GM23338 (cell line): Measurements from ENCODE around the gene EIF3A. TPM values are rescaled to one million over a fixed set of nuclear protein-coding genes. Genes with fewer than 3 reads are reported as not detected.

ENCODE experiments used
- ATAC-seq: fragments of 200-7000 bp; cut with Tn5 transposase; 3 replicates; pipeline ENCODE4 v1.9.1; 2020
- DNase-seq: peaks from one replicate; pipeline ENCODE4 v3.0.0-alpha.2; 2015; ENCODE audit warnings: low spot score
- H2AFZ ChIP-seq: fragments of 200-600 bp; sonication (generic); 2 replicates; pipeline ENCODE4 v1.8.0; 2016; ENCODE audit warnings: antibody characterized with exemption, mild to moderate bottlenecking, moderate library complexity
- H3F3A ChIP-seq: fragments of 200-600 bp; sonication (generic); replicated peaks from 2 replicates; pipeline ENCODE4 v1.8.0; 2017; ENCODE audit warnings: antibody characterized with exemption, mixed run types, low read depth
- H3K27ac ChIP-seq: fragments of 200-600 bp; sonication (generic); 2 replicates; pipeline ENCODE4 v1.6.1; 2016; ENCODE audit warnings: low read depth
- H3K27me3 ChIP-seq: fragments of 200-600 bp; sonication (generic); 2 replicates; pipeline ENCODE4 v1.8.0; 2016; ENCODE audit warnings: mild to moderate bottlenecking, mixed run types, moderate library complexity; ENCODE audit not compliant: insufficient read depth
- H3K36me3 ChIP-seq: fragments of 200-600 bp; sonication (generic); 2 replicates; pipeline ENCODE4 v1.8.0; 2016; ENCODE audit warnings: mild to moderate bottlenecking; ENCODE audit not compliant: insufficient read depth
- H3K4me1 ChIP-seq: fragments of 200-600 bp; sonication (generic); 2 replicates; pipeline ENCODE4 v1.8.0; 2016; ENCODE audit warnings: mild to moderate bottlenecking, moderate library complexity; ENCODE audit not compliant: insufficient read depth
- H3K4me2 ChIP-seq: fragments of 200-600 bp; sonication (generic); 2 replicates; pipeline ENCODE4 v1.7.1; 2017; ENCODE audit warnings: mixed run types
- H3K4me3 ChIP-seq: fragments of 200-600 bp; sonication (generic); 2 replicates; pipeline ENCODE4 v1.6.1; 2016; ENCODE audit warnings: mixed run types
- H3K79me2 ChIP-seq: fragments of 200-600 bp; sonication (generic); replicated peaks from 2 replicates; pipeline ENCODE4 v1.8.0; 2017; ENCODE audit warnings: mild to moderate bottlenecking; ENCODE audit not compliant: insufficient read depth
- H3K9me2 ChIP-seq: fragments of 200-600 bp; sonication (generic); 2 replicates; pipeline ENCODE4 v1.8.0; 2017; ENCODE audit not compliant: insufficient read depth
- H4K20me1 ChIP-seq: fragments of 200-600 bp; sonication (generic); replicated peaks from 2 replicates; pipeline ENCODE4 v1.8.0; 2017; ENCODE audit warnings: mild to moderate bottlenecking; ENCODE audit not compliant: insufficient read depth
- H3K27ac Mint-ChIP-seq: 2 replicates; pipeline ENCODE4 v1.8.0; 2020; ENCODE audit warnings: inconsistent platforms, mild to moderate bottlenecking, moderate library complexity, mixed read lengths
- H3K27me3 Mint-ChIP-seq: 3 replicates; pipeline ENCODE4 v1.8.0; 2022; ENCODE audit warnings: low read depth, mild to moderate bottlenecking, moderate library complexity, mixed read lengths, inconsistent platforms; ENCODE audit not compliant: insufficient read depth, poor library complexity
- H3K36me3 Mint-ChIP-seq: 3 replicates; pipeline ENCODE4 v1.8.0; 2021; ENCODE audit warnings: low read depth, mild to moderate bottlenecking, inconsistent platforms, moderate library complexity, mixed read lengths
- H3K4me1 Mint-ChIP-seq: 3 replicates; pipeline ENCODE4 v1.8.0; 2020; ENCODE audit warnings: mild to moderate bottlenecking, inconsistent platforms, mixed read lengths
- H3K4me3 Mint-ChIP-seq: 3 replicates; pipeline ENCODE4 v1.8.0; 2021; ENCODE audit warnings: moderate library complexity, mild to moderate bottlenecking, inconsistent platforms, mixed read lengths
- H3K9me3 Mint-ChIP-seq: 3 replicates; pipeline ENCODE4 v1.8.0; 2020; ENCODE audit warnings: moderate library complexity, mild to moderate bottlenecking, inconsistent platforms, mixed read lengths
- CREB1 ChIP-seq: fragments of 250-450 bp; sonication (Bioruptor Pico); IDR thresholded peaks from 2 replicates; pipeline ENCODE4 v1.5.0; 2020; ENCODE audit warnings: low read depth, mild to moderate bottlenecking, moderate library complexity
- EZH2 ChIP-seq: fragments of 200-600 bp; sonication (generic); IDR thresholded peaks from one replicate; pipeline ENCODE4 v1.8.0; 2017; ENCODE audit warnings: antibody characterized with exemption, mild to moderate bottlenecking, low read depth; ENCODE audit not compliant: unreplicated experiment
- EZH2phosphoT487 ChIP-seq: fragments of 200-600 bp; sonication (generic); IDR thresholded peaks from one replicate; pipeline ENCODE4 v1.8.1; 2018; ENCODE audit warnings: antibody characterized with exemption; ENCODE audit not compliant: unreplicated experiment
- JUNB ChIP-seq: IDR thresholded peaks from one replicate; pipeline ENCODE4 v1.6.1; 2016; ENCODE audit warnings: antibody characterized with exemption; ENCODE audit not compliant: unreplicated experiment
- NANOG ChIP-seq: IDR thresholded peaks from 2 replicates; pipeline ENCODE4 v1.6.1; 2016; ENCODE audit warnings: antibody characterized with exemption, borderline replicate concordance
- POLR2AphosphoS5 ChIP-seq: IDR thresholded peaks from 2 replicates; pipeline ENCODE4 v1.6.1; 2016; ENCODE audit warnings: antibody characterized with exemption, low read depth
- STAT1 ChIP-seq: IDR thresholded peaks from one replicate; pipeline ENCODE4 v1.6.1; 2016; ENCODE audit warnings: antibody characterized with exemption; ENCODE audit not compliant: unreplicated experiment
- ZNF114 ChIP-seq: fragments of 250-450 bp; sonication (Bioruptor Pico); IDR thresholded peaks from 2 replicates; pipeline ENCODE4 v1.5.0; 2020; ENCODE audit warnings: mild to moderate bottlenecking, moderate library complexity
- ZNF331 ChIP-seq: fragments of 250-450 bp; sonication (Bioruptor Pico); IDR thresholded peaks from 2 replicates; pipeline ENCODE4 v1.5.0; 2020; ENCODE audit warnings: low read depth, mild to moderate bottlenecking, moderate library complexity
- polyA plus RNA-seq: library from polyadenylated mRNA; unstranded; fragments of >200 nt; fragmentation: Nextera tagmentation; extraction: Ambion mirVana; gene quantifications from 2 replicates; pipeline ENCODE4 v1.2.1, GENCODE V29; 2016
- total RNA-seq: library from RNA; depleted of rRNA; stranded (reverse); fragments of >200 nt; shearing (Covaris generic); gene quantifications from 2 replicates; pipeline ENCODE4 v1.2.3, GENCODE V29; 2014
- TF ChIP-seq, protein P1 (sequence below): IDR thresholded peaks from 2 replicates; pipeline ENCODE4 v1.6.1; 2016; ENCODE audit warnings: antibody characterized with exemption
- TF ChIP-seq, protein P2 (sequence below), 2 experiments: fragments of 200-600 bp in 1 of 2; sonication (generic) in 1 of 2; conservative IDR thresholded peaks; 2 replicates each; pipeline versions ENCODE4 v1.5.1 to v1.6.1; 2016 to 2017; ENCODE audit warnings: antibody characterized with exemption in 2 of 2, low read depth in 2 of 2, mild to moderate bottlenecking in 2 of 2, moderate library complexity in 1 of 2
- TF ChIP-seq, protein P3 (sequence below): IDR thresholded peaks from one replicate; pipeline ENCODE4 v1.6.1; 2018; ENCODE audit warnings: antibody characterized with exemption; ENCODE audit not compliant: unreplicated experiment
- TF ChIP-seq, protein P4 (sequence below): fragments of 250-450 bp; sonication (Bioruptor Pico); IDR thresholded peaks from 2 replicates; pipeline ENCODE4 v1.5.0; 2020; ENCODE audit warnings: mild to moderate bottlenecking, moderate library complexity

Gene EIF3A
- total and polyA plus RNA-seq, 2 experiments from 2014 or later: 152 to 170 TPM

DNA sequence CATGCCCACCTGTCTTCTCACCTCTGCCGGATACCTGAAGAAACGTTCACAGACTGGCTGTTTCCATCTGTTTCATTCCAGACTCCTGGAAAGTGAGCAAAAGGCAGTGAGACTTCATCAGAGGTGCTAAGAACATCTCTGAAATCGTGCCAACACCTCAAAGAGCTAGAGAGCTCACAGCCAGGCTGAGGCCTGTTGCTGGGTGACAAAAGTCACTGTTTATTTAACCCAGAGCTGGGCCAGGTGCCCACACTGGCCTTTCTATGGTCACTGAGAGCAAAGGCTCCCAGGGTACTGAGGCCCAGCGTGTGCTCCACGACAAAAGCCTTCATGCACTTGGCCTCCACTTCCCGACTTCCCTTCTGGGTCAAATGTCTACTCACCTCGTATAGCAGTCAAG, 54.8 kb downstream of the EIF3A start:
- H3F3A ChIP-seq: peaks cover 7% of the 10 kb centered on the region
- H3K9me2 ChIP-seq: no peaks in the 10 kb centered on the region
- DNase-seq (no peak), ATAC-seq (no peak)
- TF ChIP-seq, protein P1, sequence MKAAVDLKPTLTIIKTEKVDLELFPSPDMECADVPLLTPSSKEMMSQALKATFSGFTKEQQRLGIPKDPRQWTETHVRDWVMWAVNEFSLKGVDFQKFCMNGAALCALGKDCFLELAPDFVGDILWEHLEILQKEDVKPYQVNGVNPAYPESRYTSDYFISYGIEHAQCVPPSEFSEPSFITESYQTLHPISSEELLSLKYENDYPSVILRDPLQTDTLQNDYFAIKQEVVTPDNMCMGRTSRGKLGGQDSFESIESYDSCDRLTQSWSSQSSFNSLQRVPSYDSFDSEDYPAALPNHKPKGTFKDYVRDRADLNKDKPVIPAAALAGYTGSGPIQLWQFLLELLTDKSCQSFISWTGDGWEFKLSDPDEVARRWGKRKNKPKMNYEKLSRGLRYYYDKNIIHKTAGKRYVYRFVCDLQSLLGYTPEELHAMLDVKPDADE: no peak
- TF ChIP-seq EZH2phosphoT487 (no peak), POLR2AphosphoS5 (no peak), EZH2 (no peak), ZNF331 (no peak), ZNF114 (CRISPR knock-in tag) (no peak), JUNB (no peak), NANOG (no peak), STAT1 (no peak), CREB1 (CRISPR knock-in tag) (no peak)
- TF ChIP-seq, protein P2, sequence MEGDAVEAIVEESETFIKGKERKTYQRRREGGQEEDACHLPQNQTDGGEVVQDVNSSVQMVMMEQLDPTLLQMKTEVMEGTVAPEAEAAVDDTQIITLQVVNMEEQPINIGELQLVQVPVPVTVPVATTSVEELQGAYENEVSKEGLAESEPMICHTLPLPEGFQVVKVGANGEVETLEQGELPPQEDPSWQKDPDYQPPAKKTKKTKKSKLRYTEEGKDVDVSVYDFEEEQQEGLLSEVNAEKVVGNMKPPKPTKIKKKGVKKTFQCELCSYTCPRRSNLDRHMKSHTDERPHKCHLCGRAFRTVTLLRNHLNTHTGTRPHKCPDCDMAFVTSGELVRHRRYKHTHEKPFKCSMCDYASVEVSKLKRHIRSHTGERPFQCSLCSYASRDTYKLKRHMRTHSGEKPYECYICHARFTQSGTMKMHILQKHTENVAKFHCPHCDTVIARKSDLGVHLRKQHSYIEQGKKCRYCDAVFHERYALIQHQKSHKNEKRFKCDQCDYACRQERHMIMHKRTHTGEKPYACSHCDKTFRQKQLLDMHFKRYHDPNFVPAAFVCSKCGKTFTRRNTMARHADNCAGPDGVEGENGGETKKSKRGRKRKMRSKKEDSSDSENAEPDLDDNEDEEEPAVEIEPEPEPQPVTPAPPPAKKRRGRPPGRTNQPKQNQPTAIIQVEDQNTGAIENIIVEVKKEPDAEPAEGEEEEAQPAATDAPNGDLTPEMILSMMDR (conservative IDR thresholded peaks at IDR 0.05; ENCODE audit: low read depth in 2 of 2): no peak
- TF ChIP-seq, protein P3, sequence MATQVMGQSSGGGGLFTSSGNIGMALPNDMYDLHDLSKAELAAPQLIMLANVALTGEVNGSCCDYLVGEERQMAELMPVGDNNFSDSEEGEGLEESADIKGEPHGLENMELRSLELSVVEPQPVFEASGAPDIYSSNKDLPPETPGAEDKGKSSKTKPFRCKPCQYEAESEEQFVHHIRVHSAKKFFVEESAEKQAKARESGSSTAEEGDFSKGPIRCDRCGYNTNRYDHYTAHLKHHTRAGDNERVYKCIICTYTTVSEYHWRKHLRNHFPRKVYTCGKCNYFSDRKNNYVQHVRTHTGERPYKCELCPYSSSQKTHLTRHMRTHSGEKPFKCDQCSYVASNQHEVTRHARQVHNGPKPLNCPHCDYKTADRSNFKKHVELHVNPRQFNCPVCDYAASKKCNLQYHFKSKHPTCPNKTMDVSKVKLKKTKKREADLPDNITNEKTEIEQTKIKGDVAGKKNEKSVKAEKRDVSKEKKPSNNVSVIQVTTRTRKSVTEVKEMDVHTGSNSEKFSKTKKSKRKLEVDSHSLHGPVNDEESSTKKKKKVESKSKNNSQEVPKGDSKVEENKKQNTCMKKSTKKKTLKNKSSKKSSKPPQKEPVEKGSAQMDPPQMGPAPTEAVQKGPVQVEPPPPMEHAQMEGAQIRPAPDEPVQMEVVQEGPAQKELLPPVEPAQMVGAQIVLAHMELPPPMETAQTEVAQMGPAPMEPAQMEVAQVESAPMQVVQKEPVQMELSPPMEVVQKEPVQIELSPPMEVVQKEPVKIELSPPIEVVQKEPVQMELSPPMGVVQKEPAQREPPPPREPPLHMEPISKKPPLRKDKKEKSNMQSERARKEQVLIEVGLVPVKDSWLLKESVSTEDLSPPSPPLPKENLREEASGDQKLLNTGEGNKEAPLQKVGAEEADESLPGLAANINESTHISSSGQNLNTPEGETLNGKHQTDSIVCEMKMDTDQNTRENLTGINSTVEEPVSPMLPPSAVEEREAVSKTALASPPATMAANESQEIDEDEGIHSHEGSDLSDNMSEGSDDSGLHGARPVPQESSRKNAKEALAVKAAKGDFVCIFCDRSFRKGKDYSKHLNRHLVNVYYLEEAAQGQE: no peak
- TF ChIP-seq, protein P4, sequence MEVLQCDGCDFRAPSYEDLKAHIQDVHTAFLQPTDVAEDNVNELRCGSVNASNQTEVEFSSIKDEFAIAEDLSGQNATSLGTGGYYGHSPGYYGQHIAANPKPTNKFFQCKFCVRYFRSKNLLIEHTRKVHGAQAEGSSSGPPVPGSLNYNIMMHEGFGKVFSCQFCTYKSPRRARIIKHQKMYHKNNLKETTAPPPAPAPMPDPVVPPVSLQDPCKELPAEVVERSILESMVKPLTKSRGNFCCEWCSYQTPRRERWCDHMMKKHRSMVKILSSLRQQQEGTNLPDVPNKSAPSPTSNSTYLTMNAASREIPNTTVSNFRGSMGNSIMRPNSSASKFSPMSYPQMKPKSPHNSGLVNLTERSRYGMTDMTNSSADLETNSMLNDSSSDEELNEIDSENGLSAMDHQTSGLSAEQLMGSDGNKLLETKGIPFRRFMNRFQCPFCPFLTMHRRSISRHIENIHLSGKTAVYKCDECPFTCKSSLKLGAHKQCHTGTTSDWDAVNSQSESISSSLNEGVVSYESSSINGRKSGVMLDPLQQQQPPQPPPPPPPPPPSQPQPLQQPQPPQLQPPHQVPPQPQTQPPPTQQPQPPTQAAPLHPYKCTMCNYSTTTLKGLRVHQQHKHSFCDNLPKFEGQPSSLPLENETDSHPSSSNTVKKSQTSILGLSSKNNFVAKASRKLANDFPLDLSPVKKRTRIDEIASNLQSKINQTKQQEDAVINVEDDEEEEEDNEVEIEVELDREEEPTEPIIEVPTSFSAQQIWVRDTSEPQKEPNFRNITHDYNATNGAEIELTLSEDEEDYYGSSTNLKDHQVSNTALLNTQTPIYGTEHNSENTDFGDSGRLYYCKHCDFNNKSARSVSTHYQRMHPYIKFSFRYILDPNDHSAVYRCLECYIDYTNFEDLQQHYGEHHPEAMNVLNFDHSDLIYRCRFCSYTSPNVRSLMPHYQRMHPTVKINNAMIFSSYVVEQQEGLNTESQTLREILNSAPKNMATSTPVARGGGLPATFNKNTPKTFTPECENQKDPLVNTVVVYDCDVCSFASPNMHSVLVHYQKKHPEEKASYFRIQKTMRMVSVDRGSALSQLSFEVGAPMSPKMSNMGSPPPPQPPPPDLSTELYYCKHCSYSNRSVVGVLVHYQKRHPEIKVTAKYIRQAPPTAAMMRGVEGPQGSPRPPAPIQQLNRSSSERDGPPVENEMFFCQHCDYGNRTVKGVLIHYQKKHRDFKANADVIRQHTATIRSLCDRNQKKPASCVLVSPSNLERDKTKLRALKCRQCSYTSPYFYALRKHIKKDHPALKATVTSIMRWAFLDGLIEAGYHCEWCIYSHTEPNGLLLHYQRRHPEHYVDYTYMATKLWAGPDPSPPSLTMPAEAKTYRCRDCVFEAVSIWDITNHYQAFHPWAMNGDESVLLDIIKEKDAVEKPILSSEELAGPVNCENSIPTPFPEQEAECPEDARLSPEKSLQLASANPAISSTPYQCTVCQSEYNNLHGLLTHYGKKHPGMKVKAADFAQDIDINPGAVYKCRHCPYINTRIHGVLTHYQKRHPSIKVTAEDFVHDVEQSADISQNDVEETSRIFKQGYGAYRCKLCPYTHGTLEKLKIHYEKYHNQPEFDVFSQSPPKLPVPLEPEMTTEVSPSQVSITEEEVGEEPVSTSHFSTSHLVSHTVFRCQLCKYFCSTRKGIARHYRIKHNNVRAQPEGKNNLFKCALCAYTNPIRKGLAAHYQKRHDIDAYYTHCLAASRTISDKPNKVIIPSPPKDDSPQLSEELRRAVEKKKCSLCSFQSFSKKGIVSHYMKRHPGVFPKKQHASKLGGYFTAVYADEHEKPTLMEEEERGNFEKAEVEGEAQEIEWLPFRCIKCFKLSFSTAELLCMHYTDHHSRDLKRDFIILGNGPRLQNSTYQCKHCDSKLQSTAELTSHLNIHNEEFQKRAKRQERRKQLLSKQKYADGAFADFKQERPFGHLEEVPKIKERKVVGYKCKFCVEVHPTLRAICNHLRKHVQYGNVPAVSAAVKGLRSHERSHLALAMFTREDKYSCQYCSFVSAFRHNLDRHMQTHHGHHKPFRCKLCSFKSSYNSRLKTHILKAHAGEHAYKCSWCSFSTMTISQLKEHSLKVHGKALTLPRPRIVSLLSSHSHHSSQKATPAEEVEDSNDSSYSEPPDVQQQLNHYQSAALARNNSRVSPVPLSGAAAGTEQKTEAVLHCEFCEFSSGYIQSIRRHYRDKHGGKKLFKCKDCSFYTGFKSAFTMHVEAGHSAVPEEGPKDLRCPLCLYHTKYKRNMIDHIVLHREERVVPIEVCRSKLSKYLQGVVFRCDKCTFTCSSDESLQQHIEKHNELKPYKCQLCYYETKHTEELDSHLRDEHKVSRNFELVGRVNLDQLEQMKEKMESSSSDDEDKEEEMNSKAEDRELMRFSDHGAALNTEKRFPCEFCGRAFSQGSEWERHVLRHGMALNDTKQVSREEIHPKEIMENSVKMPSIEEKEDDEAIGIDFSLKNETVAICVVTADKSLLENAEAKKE: no peak
- no peak overlapping the region for H2AFZ ChIP-seq
- peaks cover 16% of the 10 kb centered on the region for H3K27me3 Mint-ChIP-seq
- H3K4me3 ChIP-seq: no peak overlapping the region
- no peaks in the 10 kb centered on the region for H3K9me3 Mint-ChIP-seq
- peaks cover 2% of the 10 kb centered on the region; the same call in 1 of the 2 replicates for H4K20me1 ChIP-seq
- 0 out of 2 replicates have a peak, but pooled peaks cover 5% of the 10 kb centered on the region for H3K27me3 ChIP-seq
- no peak overlapping the region for H3K4me2 ChIP-seq
- no peak overlapping the region for H3K27ac ChIP-seq
- H3K4me3 Mint-ChIP-seq: no peak overlapping the region
- peaks cover 16% of the 10 kb centered on the region for H3K4me1 ChIP-seq
- H3K36me3 Mint-ChIP-seq: no peaks in the 10 kb centered on the region
- no peak overlapping the region for H3K27ac Mint-ChIP-seq
- H3K36me3 ChIP-seq: no peaks in the 10 kb centered on the region
- no peaks in the 10 kb centered on the region for H3K79me2 ChIP-seq
- peaks cover 21% of the 10 kb centered on the region; the same call in 2 of the 3 replicates for H3K4me1 Mint-ChIP-seq
